Stimulated activated CD8-positive, alpha-beta memory T cell treated with anti-CD3 and anti-CD28 coated beads, Interleukin-4, amount 100 ng/mL, for 4 hours (primary cell): ENCODE data around the gene PTPRQ.

ENCODE experiments used
- DNase-seq, 2 donors: peaks; one replicate each; pipeline ENCODE4 v3.0.0-alpha.2; 2020; ENCODE audit warnings: low read depth in 2 of 2, low spot score in 1 of 2

Gene PTPRQ

GRCh38 chr12:80565271-80565670 lies 121.2 kb downstream of the PTPRQ start:
- DNase-seq: no peak

GRCh38 chr12:80567401-80567800 lies 123.4 kb downstream of the PTPRQ start:
- DNase-seq: no peak

- DNase-seq: no peak
These were observed 132.8 kb downstream of the PTPRQ start for GRCh38 chr12:80576641-80577418.

DNA sequence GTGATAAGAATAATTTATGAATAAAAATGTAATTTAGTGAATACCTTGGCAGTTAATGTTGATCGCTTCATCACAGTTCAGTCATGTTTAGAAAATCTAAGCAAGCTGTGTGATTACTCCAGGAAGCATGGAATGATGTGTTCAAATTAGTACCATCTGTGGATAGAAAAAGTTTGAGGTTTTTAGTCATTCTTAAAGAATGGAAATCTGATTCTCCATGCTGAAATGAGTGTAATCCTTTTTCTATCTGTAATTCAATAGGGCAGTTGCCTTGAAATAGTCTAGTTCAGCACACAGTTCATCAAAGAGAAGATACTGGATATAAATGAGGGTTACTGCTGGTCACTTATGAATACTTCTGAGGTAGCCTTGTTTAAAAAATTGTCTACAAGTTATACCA lies 136.2 kb downstream of the PTPRQ start:
- DNase-seq: no peak

- DNase-seq: no peak
These were observed 137.7 kb downstream of the PTPRQ start for GRCh38 chr12:80581783-80582182.

DNA sequence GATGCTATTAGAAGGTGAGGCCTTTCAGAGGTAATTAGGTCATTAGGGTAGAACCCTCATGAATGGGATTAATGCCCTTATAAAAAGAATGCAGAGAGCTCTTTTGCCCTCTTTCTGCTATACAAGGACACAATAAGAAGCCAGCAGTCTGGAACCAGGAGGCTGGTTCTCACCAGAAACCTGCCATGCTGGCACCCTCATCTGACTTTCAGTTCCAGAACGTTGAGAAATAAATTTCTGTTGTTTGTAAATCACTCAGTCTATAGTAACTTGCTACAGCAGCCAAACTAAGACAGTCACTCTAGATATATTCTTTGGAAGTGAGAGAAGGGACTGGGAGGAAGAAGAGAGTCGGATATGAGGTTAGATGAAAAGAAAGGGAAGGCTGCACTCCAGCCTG lies 138.4 kb downstream of the PTPRQ start:
- no peak for DNase-seq

- DNase-seq: no peak
These were observed 145.0 kb downstream of the PTPRQ start for GRCh38 chr12:80589077-80589476.

DNA sequence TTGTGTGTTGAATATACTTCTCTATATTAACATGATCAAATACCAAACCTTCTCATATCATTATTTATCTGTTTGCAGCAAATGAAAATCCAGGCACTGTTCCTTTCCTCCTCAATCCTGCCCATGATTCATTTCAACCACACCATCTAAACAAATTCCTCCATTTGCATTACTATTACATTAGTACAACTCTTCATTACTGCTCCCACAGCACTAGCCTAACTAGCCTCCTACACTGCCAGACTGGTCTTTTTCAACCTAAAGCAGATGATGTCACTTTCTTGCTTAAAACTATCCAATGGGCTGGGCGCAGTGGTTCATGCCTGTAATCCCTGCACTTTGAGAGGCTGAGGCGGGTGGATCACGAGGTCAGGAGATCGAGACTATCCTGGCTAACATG lies 146.1 kb downstream of the PTPRQ start:
- no peak for DNase-seq

DNA sequence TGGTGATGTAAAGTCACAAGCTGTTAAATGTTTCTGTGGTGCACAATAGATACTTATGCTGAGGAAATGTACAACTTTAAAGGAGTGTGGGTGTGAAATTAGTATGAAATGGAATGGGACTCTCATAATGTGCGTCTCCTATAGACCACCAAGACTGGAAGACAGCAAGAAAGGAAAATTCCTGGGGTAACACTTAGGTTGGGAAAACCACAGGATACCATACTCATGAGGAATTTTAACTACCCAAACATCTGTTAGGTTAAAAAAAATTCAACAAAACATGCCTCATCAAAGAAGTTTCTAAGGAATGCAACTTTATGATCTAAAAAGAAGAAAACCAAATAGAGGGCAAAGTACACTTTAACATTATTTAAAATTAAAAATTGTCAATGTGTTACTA lies 149.7 kb downstream of the PTPRQ start:
- DNase-seq: no peak

- no peak for DNase-seq
These were observed 152.5 kb downstream of the PTPRQ start for GRCh38 chr12:80596509-80596908.

DNA sequence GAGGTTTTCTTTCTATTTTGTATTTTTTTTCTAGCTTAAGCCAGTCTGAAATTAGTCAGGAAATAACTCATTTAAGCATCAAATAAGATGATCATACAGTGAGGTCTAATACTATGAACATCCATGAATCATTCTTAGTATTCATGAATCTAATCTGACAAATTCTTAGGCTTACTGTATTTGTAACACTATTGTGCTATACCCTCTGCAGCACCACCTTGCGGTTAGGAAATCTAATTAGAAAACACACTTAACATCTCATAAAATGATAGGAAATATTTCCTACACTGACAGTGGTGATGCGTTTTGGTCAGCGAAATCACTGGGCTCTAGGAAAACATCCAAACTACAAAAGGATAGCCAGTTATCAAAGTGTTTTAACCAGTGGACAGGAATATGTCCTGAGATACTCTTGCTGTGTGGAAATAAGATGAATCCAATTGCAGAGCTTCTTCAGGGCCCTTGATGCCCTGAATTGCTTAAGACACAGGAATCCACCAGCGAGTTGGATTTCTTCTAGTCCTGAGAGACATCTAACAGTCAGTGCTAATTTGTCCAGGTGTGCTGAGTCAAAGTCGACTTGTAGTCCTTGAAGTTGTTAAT lies 154.1 kb downstream of the PTPRQ start:
- no peak for DNase-seq

- no peak for DNase-seq
These were observed 158.4 kb downstream of the PTPRQ start for GRCh38 chr12:80602455-80602854.

DNA sequence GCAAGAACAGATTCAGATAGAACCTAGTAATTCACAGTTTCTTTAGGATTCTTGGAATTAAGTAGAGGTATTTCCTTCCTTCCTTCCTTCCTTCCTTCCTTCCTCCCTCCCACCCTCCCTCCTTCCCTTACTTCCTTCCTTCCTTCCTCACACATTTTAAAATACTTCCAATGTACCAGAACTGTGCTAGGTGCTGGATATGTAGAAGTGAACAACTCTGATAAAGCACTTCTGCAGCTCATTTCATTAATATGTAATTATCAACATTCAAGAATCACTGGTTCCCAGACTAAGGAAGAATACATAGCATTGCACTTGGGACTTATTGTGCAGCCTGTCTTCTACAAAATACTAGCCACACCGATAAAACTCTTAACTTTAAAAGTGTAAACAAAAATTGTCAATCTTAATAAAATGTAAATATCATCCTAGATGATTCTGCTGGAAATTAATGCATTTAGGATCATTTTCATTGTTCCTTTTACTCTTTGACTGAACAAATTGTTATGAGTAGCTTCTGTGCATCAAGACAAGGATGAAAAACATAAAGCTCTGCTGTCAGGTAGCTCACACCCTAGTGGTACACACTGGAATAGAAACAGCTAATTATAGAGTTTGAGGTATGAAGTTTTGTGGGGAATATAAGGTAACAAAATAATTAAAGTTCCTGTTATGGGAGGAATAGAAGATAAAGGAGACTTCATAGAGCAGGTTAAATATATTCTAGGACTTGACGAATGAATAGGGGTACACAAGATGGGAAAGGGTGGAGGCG lies 163.5 kb downstream of the PTPRQ start:
- no peak for DNase-seq

- DNase-seq: no peak
These were observed 173.7 kb downstream of the PTPRQ start for GRCh38 chr12:80617733-80618132.

- no peak for DNase-seq
These were observed 176.2 kb downstream of the PTPRQ start for GRCh38 chr12:80620281-80620680.

DNA sequence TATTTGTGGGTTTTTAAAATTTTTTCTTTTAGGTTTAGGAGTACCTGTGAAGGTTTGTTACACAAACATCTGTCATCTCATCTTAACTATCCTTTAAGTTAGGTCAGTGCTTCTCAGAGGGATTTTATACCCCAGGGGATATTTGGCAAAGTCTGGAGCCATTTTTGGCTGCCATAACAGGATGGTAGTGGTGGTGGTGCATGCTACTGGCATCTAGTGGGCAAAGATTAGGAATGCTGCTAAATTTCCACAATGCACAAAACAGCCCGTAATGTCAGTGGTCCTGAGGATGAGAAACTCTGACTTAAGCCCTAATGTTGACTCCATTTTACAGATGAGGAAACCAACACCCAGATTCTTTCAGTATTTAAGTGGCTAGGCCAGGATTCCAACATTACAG lies 178.2 kb downstream of the PTPRQ start:
- DNase-seq: no peak

DNA sequence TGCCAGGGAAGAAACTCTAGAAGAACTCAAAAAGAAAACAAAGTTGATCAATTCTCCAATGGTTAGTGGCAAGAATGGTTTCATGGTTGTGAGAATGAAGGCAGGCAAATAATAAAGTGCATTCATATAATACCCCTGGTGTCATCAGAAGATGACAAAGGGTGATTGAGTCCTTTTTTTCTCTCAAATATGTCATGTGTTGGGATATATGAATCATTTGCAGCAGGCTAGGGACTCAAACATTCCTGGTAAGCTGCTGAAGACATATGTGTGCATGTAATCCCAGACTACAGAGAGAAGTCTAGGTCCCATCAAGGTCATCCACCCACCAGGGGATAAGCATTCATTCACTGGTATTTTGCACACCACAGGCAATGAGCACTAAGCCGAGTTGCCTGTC lies 181.0 kb downstream of the PTPRQ start:
- DNase-seq: no peak

DNA sequence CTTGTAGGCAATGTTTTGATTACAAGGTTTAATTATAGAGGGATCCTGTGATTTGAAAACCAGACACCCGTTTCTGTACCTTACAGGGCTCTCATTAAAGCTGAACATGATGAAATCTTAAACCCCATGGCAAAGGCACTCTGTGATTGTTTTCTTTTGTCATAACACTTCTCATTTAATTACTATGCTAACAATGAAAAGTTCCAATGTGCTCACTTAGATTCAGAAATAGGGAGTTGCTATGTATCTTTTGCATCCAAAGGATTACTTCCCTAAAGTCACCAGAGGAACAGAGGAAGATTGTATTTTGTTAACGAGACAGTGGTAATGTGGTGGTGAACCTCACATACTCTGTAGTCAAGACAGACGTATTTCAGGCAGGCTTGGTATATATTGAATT lies 181.9 kb downstream of the PTPRQ start:
- no peak for DNase-seq

GRCh38 chr12:80627782-80628181 lies 183.7 kb downstream of the PTPRQ start:
- DNase-seq: no peak

- no peak for DNase-seq
These were observed 188.8 kb downstream of the PTPRQ start for GRCh38 chr12:80632835-80633234.

- no peak for DNase-seq
These were observed 190.9 kb downstream of the PTPRQ start for GRCh38 chr12:80634903-80635302.

GRCh38 chr12:80636832-80637231 lies 192.8 kb downstream of the PTPRQ start:
- DNase-seq: no peak
